ENCODE measurements around the gene ZDHHC11B. TPM values are rescaled to one million over a fixed set of nuclear protein-coding genes. Genes with fewer than 3 reads are reported as not detected.
"Not testable (repeated sequence)": the region's sequence is repeated elsewhere in the genome, so short reads cannot be mapped to it uniquely, and the experiment has no call there.

The ZDHHC11B gene
- total RNA-seq, 1 experiment from 2014 or later: not detected

DNA sequence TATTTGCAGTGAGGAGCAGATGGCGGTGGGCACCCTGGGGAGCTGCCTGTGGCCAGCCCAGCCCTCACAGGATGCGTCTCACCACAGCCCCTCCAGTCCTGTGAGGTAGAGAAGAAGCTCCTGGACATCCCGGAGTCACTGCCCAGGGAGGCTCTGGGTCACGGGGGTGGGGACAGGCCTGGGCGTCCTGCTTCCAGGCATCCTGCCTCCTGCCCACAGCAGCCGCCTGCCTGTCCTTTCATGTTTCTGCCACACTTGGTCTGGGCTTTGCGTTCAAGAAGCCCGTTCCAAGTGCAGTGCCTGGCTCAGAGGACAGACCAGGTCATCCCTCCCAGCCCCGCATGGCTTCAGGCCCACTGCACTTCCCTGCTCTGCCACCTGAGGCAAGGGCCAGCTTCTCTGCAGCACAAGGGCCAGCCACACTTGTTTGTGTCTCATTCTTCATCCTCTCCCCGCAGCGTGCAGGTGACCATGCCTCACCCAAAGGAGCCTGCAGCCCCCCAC is 38.2 kb downstream of the ZDHHC11B start:
- H3K4me3 Mint-ChIP-seq (ENCODE audit: unreplicated experiment): no peak overlapping the region
- BruUV-seq (replicated peaks): no TSS peak
- no peak overlapping the region for H3K27ac Mint-ChIP-seq (ENCODE audit: low read depth, unreplicated experiment)
- H3K4me1 Mint-ChIP-seq (ENCODE audit: insufficient read depth, unreplicated experiment): no peaks in the 10 kb centered on the region
- TF ChIP-seq, protein P1, sequence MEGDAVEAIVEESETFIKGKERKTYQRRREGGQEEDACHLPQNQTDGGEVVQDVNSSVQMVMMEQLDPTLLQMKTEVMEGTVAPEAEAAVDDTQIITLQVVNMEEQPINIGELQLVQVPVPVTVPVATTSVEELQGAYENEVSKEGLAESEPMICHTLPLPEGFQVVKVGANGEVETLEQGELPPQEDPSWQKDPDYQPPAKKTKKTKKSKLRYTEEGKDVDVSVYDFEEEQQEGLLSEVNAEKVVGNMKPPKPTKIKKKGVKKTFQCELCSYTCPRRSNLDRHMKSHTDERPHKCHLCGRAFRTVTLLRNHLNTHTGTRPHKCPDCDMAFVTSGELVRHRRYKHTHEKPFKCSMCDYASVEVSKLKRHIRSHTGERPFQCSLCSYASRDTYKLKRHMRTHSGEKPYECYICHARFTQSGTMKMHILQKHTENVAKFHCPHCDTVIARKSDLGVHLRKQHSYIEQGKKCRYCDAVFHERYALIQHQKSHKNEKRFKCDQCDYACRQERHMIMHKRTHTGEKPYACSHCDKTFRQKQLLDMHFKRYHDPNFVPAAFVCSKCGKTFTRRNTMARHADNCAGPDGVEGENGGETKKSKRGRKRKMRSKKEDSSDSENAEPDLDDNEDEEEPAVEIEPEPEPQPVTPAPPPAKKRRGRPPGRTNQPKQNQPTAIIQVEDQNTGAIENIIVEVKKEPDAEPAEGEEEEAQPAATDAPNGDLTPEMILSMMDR (IDR thresholded peaks at IDR 0.05; ENCODE audit: unreplicated experiment): no peak
- DNase-seq (ENCODE audit: unreplicated experiment): no peak
- H3K9me3 Mint-ChIP-seq (ENCODE audit: unreplicated experiment): no peaks in the 10 kb centered on the region
- no peaks in the 10 kb centered on the region for H3K36me3 Mint-ChIP-seq (ENCODE audit: insufficient read depth, unreplicated experiment)
- ChIA-PET CTCF (no interaction called here), POLR2A (no interaction called here)
- no peaks in the 10 kb centered on the region for H3K27me3 Mint-ChIP-seq (ENCODE audit: insufficient read depth, unreplicated experiment)
- intact Hi-C loops (cut with micrococcal nuclease): no loop called here

- H3K27me3 Mint-ChIP-seq (ENCODE audit: insufficient read depth, unreplicated experiment); intact Hi-C loops (cut with micrococcal nuclease); H3K4me1 Mint-ChIP-seq (ENCODE audit: insufficient read depth, unreplicated experiment); BruUV-seq (replicated peaks); H3K9me3 Mint-ChIP-seq (ENCODE audit: unreplicated experiment); POLR2A ChIA-PET; H3K27ac Mint-ChIP-seq (ENCODE audit: low read depth, unreplicated experiment); CTCF ChIA-PET; H3K4me3 Mint-ChIP-seq (ENCODE audit: unreplicated experiment); H3K36me3 Mint-ChIP-seq (ENCODE audit: insufficient read depth, unreplicated experiment); DNase-seq (ENCODE audit: unreplicated experiment): not testable (repeated sequence)
These were observed 39.0 kb downstream of the ZDHHC11B start for GRCh38 chr5:745272-746142.

- not testable (repeated sequence) for BruUV-seq (replicated peaks)
These were observed 40.7 kb downstream of the ZDHHC11B start for GRCh38 chr5:743696-744404.

DNA sequence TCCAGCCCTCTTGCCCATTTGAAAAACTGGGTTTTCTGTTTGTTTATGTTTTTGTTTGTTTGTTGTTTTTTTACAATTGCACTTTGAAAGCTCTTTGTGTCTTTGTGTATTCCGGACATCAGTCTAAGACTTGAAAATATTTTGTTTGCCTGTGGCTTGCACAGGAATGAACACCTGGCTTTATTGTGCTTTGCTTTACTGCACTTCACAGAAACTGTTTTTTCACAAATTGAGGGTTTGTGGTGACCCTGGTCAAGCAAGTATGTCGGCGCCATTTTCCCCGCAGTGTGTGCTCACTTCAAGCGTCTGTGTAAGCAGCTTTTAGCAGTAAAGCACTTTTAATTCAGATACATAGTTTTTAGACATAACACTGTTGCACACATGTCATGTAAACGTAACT is 42.3 kb downstream of the ZDHHC11B start:
- H3K4me1 Mint-ChIP-seq (ENCODE audit: insufficient read depth, unreplicated experiment); H3K36me3 Mint-ChIP-seq (ENCODE audit: insufficient read depth, unreplicated experiment); intact Hi-C loops (cut with micrococcal nuclease); DNase-seq (ENCODE audit: unreplicated experiment); POLR2A ChIA-PET; H3K27ac Mint-ChIP-seq (ENCODE audit: low read depth, unreplicated experiment); CTCF ChIA-PET; BruUV-seq (replicated peaks); H3K27me3 Mint-ChIP-seq (ENCODE audit: insufficient read depth, unreplicated experiment); H3K9me3 Mint-ChIP-seq (ENCODE audit: unreplicated experiment); H3K4me3 Mint-ChIP-seq (ENCODE audit: unreplicated experiment): not testable (repeated sequence)

More at GRCh38 chr5:743696-744404, 40.7 kb downstream of the ZDHHC11B start:
- H3K4me1 Mint-ChIP-seq (ENCODE audit: insufficient read depth, unreplicated experiment); H3K4me3 Mint-ChIP-seq (ENCODE audit: unreplicated experiment); H3K36me3 Mint-ChIP-seq (ENCODE audit: insufficient read depth, unreplicated experiment); H3K27ac Mint-ChIP-seq (ENCODE audit: low read depth, unreplicated experiment); H3K9me3 Mint-ChIP-seq (ENCODE audit: unreplicated experiment); intact Hi-C loops (cut with micrococcal nuclease); DNase-seq (ENCODE audit: unreplicated experiment); POLR2A ChIA-PET; CTCF ChIA-PET; H3K27me3 Mint-ChIP-seq (ENCODE audit: insufficient read depth, unreplicated experiment): not testable (repeated sequence)

- H3K36me3 Mint-ChIP-seq (ENCODE audit: insufficient read depth, unreplicated experiment); CTCF ChIA-PET; H3K9me3 Mint-ChIP-seq (ENCODE audit: unreplicated experiment); H3K27ac Mint-ChIP-seq (ENCODE audit: low read depth, unreplicated experiment); BruUV-seq (replicated peaks); intact Hi-C loops (cut with micrococcal nuclease); POLR2A ChIA-PET; H3K4me3 Mint-ChIP-seq (ENCODE audit: unreplicated experiment); H3K4me1 Mint-ChIP-seq (ENCODE audit: insufficient read depth, unreplicated experiment); DNase-seq (ENCODE audit: unreplicated experiment): not testable (repeated sequence)
- peaks cover 32% of the 10 kb centered on the region for H3K27me3 Mint-ChIP-seq (ENCODE audit: insufficient read depth, unreplicated experiment)
These were observed 50.4 kb downstream of the ZDHHC11B start for GRCh38 chr5:734145-734544.

DNA sequence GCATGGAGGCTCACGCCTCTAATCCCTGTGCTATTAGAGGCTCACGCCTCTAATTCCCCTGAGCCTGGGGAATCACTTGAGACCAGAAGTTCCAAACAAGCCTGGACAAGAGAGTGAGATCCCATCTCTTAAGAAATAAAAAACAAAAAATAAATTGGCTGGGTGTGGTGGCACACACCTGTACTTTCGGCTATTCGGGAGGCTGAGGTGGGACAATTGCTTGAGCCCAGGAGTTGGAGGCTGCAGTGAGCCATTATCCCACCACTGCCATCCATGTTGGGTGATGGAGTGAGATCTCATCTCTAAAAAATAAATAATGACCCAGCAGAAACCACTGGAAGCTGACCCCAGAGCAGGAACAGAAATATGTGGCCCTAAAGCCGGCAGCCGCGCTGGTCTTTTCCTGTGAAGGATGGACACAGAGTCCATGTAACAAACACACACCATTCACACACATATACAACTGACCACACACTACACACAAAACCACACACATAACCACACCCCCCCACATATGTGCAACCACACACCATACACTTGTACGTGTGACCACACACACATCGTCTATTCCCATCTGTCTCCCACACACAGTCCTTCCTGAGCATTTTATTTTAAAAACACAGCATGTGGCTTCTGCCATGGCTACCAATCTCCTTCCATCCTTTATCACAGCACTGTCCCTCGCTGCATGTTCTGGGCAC is 51.6 kb downstream of the ZDHHC11B start:
- H3K9me3 Mint-ChIP-seq (ENCODE audit: unreplicated experiment); H3K36me3 Mint-ChIP-seq (ENCODE audit: insufficient read depth, unreplicated experiment); H3K27ac Mint-ChIP-seq (ENCODE audit: low read depth, unreplicated experiment); H3K4me1 Mint-ChIP-seq (ENCODE audit: insufficient read depth, unreplicated experiment); DNase-seq (ENCODE audit: unreplicated experiment); intact Hi-C loops (cut with micrococcal nuclease); CTCF ChIA-PET; BruUV-seq (replicated peaks); H3K4me3 Mint-ChIP-seq (ENCODE audit: unreplicated experiment); POLR2A ChIA-PET: not testable (repeated sequence)
- H3K27me3 Mint-ChIP-seq (ENCODE audit: insufficient read depth, unreplicated experiment): peaks cover 32% of the 10 kb centered on the region

DNA sequence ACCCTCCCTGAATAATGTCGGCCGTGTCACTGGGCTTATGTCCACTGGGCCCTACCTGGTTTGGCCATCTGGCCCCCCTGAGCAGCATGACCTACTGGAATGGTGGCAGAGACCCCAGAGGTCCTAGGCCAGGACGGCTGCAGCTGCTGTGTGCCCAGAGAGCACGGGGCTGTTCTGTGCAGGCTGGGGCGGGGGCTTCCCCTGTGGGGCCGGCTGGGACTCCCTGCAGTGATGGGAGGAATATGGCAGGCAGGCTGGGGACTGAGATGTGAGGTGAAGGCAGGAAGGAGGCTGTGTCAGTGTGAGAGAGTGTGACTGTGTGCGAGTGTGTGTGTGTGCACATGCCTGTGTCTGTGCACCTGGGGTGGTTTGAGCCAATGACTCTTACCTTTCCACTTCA is 55.3 kb downstream of the ZDHHC11B start:
- H3K27ac Mint-ChIP-seq (ENCODE audit: low read depth, unreplicated experiment); POLR2A ChIA-PET; BruUV-seq (replicated peaks); H3K9me3 Mint-ChIP-seq (ENCODE audit: unreplicated experiment); DNase-seq (ENCODE audit: unreplicated experiment); intact Hi-C loops (cut with micrococcal nuclease); H3K36me3 Mint-ChIP-seq (ENCODE audit: insufficient read depth, unreplicated experiment); CTCF ChIA-PET; H3K4me3 Mint-ChIP-seq (ENCODE audit: unreplicated experiment); H3K4me1 Mint-ChIP-seq (ENCODE audit: insufficient read depth, unreplicated experiment): not testable (repeated sequence)
- peaks cover 28% of the 10 kb centered on the region for H3K27me3 Mint-ChIP-seq (ENCODE audit: insufficient read depth, unreplicated experiment)

GRCh38 chr5:727087-727486 is 57.4 kb downstream of the ZDHHC11B start:
- CTCF ChIA-PET; POLR2A ChIA-PET; H3K9me3 Mint-ChIP-seq (ENCODE audit: unreplicated experiment); H3K27ac Mint-ChIP-seq (ENCODE audit: low read depth, unreplicated experiment); BruUV-seq (replicated peaks); H3K4me3 Mint-ChIP-seq (ENCODE audit: unreplicated experiment); DNase-seq (ENCODE audit: unreplicated experiment); intact Hi-C loops (cut with micrococcal nuclease); H3K4me1 Mint-ChIP-seq (ENCODE audit: insufficient read depth, unreplicated experiment); H3K36me3 Mint-ChIP-seq (ENCODE audit: insufficient read depth, unreplicated experiment): not testable (repeated sequence)
- peaks cover 23% of the 10 kb centered on the region for H3K27me3 Mint-ChIP-seq (ENCODE audit: insufficient read depth, unreplicated experiment)
